GM12891 (cell line): ENCODE results near the gene CTBP2.
"Not testable (repeated sequence)": the region's sequence is repeated elsewhere in the genome, so short reads cannot be mapped to it uniquely, and the experiment has no call there.

Source experiments
- DNase-seq: peaks from one replicate; pipeline ENCODE4 v3.0.0; 2011; ENCODE audit warnings: low spot score; ENCODE audit not compliant: insufficient read length
- FAIRE-seq: peaks from 2 replicates; lab custom pipeline; 2011; peaks lifted over from hg19 to GRCh38; lab: Jason Lieb, UNC
- PAX5 ChIP-seq: IDR thresholded peaks from 2 replicates; pipeline ENCODE4 v1.6.1; 2011; ENCODE audit warnings: low read length, moderate library complexity, mild to moderate bottlenecking; ENCODE audit not compliant: insufficient read depth, severe bottlenecking
- POLR2A ChIP-seq: IDR thresholded peaks from 2 replicates; pipeline ENCODE4 v1.6.1; 2011; ENCODE audit warnings: low read depth, low read length, control low read depth
- POLR2AphosphoS5 ChIP-seq: IDR thresholded peaks from 2 replicates; pipeline ENCODE4 v1.6.1; 2011; ENCODE audit warnings: low read depth, low read length, control low read depth
- POU2F2 ChIP-seq: IDR thresholded peaks from 2 replicates; pipeline ENCODE4 v1.6.1; 2011; ENCODE audit warnings: low read depth, mild to moderate bottlenecking, control low read depth, low read length, moderate library complexity
- SPI1 ChIP-seq: IDR thresholded peaks from 2 replicates; pipeline ENCODE4 v1.6.1; 2011; ENCODE audit warnings: low read depth, low read length, control low read depth
- TAF1 ChIP-seq: IDR thresholded peaks from 2 replicates; pipeline ENCODE4 v1.6.1; 2011; ENCODE audit warnings: low read depth, low read length, control low read depth

CTBP2 gene

GRCh38 chr10:125062227-125062913 is 98.0 kb downstream of the CTBP2 start:
- DNase-seq: no peak
- FAIRE-seq: peak; percentile 5
- TF ChIP-seq POLR2AphosphoS5: no peak
- no peak for TF ChIP-seq PAX5
- TF ChIP-seq SPI1: no peak
- TF ChIP-seq POU2F2: no peak
- no peak for TF ChIP-seq TAF1
- TF ChIP-seq POLR2A: no peak

DNA sequence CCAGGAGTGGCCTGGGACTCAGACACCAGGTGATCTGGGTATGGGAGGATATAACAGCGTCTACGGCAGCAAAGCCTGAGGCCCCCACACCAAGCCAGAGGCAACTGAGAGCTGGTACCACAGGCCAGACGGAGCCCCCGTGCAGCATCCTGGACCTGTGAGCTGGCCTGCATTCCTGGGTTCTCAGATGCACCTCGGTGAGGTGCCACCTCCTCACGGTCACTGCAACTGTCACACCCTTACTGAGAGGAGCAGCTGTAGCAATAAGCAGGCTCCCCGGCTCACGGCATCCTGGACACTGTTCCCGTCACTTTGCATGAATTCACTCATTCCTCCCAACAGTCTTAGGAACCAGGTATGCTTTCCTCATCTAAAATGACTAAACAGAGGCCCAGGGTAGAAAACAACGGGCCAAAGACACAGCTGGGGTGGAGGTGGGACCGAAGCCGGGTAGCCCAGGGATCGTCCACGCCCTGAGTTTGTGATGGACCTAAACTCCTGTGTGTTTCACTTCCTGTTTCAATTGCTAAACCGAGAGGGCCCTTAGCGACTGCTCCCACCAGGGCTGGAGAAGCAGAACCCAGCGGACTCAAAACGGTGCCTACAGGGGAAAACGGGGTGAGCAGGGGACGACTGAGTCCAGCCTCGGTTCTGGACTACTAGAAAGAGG is 98.7 kb downstream of the CTBP2 start:
- TF ChIP-seq POLR2A (no peak), POLR2AphosphoS5 (no peak), PAX5 (no peak), TAF1 (peak; percentile 62; the same call in 1 of the 2 replicates), POU2F2 (0 out of 2 replicates have a peak, but pooled peaks have one; percentile 56), SPI1 (peak; percentile 98)
- peak; percentile 89 for FAIRE-seq
- peak; percentile 65 for DNase-seq

DNA sequence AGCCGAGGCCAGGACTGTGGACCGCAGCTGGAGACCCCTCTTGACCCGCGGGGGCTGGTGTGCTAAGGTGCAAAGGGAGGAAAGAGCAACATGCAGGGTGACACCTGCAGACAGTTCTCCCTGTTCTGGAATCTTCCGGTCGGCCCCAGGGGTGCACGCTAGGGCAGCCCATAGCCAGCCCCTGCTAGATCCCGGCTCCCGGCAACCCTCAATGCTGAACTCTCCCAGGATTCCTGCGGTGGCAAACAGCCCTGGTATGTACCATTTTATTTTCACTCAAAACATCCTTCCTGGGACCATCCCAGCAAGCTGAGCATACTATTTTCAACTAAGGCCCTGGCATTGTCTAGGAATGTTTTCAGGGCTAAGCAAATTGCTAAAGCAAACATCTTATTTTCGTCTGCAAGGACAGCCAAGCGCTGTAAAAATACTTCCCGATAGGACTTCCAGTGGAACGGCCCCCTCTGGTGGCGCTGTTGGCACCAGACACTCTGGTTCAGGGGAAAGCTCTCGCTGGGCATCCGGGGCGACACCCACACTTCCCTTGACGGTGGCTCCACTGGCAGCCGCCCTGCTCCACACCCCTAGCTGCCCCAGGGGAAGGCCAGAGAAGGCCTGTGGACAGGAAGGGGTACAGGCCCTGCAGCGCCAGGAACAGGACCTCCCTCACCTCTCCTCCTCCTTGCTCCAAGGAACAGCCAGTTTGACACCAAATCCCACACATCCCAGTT is 99.4 kb downstream of the CTBP2 start:
- DNase-seq (no peak), FAIRE-seq (peak; percentile 48)
- no peak for TF ChIP-seq SPI1
- no peak for TF ChIP-seq POLR2A
- TF ChIP-seq TAF1: no peak
- no peak for TF ChIP-seq POU2F2
- no peak for TF ChIP-seq POLR2AphosphoS5
- no peak for TF ChIP-seq PAX5

DNA sequence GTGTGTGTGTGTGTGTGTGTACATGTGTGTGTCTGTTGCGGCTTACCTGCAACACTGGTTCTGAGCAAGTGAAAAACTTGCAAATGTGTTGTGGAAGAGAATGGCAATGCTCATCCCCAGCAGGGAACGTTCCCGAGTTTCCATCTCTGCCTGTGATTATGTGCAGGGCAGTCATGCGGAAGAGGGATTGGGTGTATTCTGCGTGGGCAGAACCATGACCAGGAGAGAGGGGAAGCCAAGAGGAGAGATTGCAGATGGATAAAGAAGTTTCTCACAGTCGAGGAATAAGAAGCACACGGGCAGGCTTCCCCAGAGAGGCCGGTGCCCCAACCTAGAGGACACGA is 99.9 kb downstream of the CTBP2 start:
- no peak for TF ChIP-seq SPI1
- DNase-seq: no peak
- FAIRE-seq: peak; percentile 33

DNA sequence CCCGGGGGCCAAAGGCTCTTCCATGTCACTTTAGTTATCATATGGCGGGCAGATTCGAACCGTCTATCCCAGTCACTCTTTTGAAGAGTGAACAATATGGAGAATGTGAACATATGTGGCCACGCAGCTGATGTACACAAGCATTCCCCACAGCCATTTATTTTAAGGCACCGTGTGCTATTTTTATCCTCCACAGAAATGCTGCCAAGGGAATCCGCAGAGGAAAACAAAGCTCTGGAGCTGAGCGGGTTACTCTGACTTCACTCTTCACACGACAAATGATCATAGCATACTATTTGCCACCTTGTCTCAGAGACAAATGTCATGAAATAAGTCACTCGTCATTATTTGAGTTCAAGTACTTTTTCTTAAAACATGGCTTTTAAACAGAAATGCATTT is 100.3 kb downstream of the CTBP2 start:
- no peak for FAIRE-seq
- TF ChIP-seq POLR2A: no peak
- TF ChIP-seq POLR2AphosphoS5: no peak
- no peak for TF ChIP-seq SPI1
- TF ChIP-seq POU2F2: no peak
- no peak for TF ChIP-seq PAX5
- no peak for TF ChIP-seq TAF1
- no peak for DNase-seq

- FAIRE-seq, DNase-seq: not testable (repeated sequence)
Observed at GRCh38 chr10:125059348-125059747, 101.0 kb downstream of the CTBP2 start.

GRCh38 chr10:125057158-125058001 is 103.0 kb downstream of the CTBP2 start:
- FAIRE-seq (no peak), DNase-seq (no peak)
- no peak for TF ChIP-seq PAX5
- peak; percentile 30; the same call in 1 of the 2 replicates for TF ChIP-seq SPI1

DNA sequence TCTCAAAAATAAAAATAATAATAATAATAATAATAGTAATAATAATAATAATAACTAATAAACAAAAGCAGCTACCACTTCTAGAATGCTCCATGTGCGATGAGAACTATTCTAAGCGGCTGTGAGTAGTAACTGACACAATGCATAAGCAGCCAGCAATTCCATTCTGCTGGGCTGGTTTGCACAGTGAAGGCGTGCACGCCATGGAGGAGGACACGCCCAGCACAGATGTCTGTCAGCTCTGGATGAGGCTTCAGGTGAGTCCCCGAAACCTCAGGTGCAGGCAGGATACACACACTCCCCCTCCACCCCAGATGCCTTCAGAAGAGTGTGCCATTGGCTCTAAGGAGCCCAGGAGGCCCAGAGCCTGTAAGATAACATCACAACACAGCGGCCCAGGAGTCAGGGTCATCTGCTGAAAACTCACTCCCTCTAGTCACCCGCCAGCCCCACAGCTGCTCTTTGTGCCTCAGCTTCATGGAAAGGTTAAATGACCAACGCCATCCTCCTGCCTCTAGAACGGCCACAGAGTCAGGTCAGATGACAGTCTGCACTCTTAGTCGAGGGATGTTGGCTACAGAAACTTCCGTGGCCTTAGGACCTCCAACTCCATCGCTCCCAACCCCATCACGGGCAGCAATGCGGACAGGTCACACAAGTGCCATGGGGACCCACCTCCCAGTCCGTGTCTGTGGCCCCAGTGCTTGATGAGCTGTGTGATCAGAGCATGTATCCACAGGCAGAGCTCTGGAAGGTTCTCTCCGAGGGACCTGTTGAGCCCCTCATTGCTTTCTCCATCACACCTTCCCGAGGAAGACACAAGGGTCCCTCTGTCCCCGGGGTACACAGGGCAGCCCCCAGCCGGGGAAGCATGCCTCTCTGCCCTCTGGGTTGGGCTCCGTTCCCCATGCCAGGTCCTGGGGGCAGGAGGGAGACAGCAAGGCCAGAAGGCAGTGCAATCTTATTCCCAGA is 103.9 kb downstream of the CTBP2 start:
- no peak for TF ChIP-seq POLR2AphosphoS5
- no peak for TF ChIP-seq POU2F2
- no peak for TF ChIP-seq POLR2A
- no peak for TF ChIP-seq SPI1
- no peak for TF ChIP-seq TAF1
- TF ChIP-seq PAX5: no peak
- FAIRE-seq (no peak), DNase-seq (no peak)

DNA sequence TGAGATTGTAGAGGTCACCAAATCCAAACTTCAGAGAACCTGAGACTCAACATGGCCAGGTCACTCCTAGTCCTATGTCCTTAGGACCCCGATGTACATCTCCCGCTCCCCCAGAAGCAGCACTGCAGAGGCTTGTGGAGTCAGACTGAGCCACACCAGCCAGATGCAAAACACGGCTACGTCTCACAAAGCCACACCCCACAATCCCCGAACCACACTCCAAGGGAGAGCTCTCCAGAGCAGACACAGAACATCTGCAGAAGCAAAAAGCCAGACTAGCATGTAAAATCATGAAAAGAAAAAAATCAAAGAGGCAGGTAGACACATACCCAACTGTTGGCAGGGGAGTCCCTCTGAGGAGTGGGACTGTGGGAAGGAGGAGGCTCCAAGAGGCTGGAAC is 104.9 kb downstream of the CTBP2 start:
- DNase-seq (no peak), FAIRE-seq (no peak)
- TF ChIP-seq TAF1: no peak
- TF ChIP-seq PAX5: no peak
- no peak for TF ChIP-seq POLR2AphosphoS5
- TF ChIP-seq SPI1: no peak
- TF ChIP-seq POLR2A: no peak
- no peak for TF ChIP-seq POU2F2
